Activated CD8-positive, alpha-beta memory T cell treated with anti-CD3 and anti-CD28 coated beads, Interleukin-2, amount 50 U/mL, for 1 hour (primary cell): Measurements from ENCODE around the gene PPIF.
"Not testable (repeated sequence)": the region's sequence is repeated elsewhere in the genome, so short reads cannot be mapped to it uniquely, and the experiment has no call there.

Experiments used
- DNase-seq: peaks from one replicate; pipeline ENCODE4 v3.0.0-alpha.2; 2020; ENCODE audit errors: extremely low read depth

The PPIF gene

GRCh38 chr10:79331709-79332108, 15.6 kb upstream of the PPIF start:
- DNase-seq: no peak

DNA sequence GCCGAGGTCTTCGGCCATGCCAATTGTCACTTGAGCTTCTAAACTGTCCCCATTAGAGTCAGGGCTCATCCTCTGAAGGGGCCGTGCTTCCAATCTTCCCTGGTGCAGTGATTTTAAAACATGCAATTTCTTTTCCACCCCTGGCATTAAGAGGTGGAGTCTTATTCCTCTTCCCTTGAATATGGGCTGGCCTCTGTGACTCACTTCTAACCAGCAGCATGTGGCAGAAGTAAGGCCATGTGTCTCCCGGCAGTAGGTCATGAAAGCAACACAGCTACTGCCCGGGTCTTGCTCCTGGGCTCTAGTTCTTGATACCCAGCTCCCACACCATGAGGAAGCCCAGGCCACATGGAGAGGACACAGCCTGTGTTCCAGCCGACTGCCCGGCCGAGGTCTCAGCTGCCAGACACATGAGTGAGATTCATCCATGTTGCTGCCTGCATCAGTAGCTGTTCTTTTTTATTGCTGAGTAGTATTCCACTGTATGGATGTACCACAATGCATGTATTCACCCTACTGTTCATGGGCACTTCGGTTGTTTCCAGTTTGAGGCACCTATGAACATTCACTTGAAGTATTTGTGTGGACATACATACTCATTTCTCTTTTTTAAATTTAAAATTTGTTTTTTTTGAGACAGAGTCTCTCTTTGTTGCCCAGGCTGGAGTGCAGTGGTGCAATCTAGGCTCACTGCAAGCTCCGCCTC, 14.5 kb upstream of the PPIF start:
- not testable (repeated sequence) for DNase-seq

- DNase-seq: no peak
These were observed 13.8 kb upstream of the PPIF start for GRCh38 chr10:79333513-79333912.

DNA sequence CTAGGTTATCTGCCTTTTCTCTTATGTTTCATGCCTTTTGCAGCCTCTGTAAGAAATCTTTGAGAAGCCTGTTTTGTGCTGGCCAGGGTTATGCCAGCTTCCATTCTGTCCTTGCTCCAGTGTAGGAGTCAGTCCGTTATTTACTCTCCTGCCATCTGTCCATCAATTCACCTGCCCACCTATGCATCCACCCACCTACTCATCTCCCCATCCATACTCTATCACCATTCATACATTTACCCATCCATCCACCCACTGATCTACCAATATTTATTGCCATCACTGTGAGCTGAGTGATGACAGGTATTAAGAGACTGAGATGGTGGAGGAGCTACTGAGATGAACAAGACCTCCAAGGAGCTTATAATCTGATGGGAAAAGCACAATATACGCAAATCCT, 12.7 kb upstream of the PPIF start:
- DNase-seq: no peak

DNA sequence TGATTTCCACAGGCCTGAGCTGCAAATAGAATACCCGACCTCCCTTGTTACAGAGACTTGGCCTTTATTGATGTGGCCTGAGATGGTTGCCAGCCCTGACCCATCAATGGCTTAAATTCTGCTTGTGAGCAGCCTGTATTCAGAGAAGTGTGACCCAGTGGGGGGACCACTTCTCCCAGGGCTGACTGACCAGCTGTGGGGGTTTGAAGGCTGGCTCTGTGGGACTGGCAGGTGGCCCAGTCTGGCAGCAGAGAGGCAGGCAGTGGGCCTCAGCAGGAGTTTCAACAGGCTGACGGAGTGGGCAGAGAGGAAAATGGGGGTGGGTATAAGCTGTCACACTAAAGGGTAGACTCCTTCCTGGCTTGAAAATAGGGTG, 12.2 kb upstream of the PPIF start:
- DNase-seq: no peak

DNA sequence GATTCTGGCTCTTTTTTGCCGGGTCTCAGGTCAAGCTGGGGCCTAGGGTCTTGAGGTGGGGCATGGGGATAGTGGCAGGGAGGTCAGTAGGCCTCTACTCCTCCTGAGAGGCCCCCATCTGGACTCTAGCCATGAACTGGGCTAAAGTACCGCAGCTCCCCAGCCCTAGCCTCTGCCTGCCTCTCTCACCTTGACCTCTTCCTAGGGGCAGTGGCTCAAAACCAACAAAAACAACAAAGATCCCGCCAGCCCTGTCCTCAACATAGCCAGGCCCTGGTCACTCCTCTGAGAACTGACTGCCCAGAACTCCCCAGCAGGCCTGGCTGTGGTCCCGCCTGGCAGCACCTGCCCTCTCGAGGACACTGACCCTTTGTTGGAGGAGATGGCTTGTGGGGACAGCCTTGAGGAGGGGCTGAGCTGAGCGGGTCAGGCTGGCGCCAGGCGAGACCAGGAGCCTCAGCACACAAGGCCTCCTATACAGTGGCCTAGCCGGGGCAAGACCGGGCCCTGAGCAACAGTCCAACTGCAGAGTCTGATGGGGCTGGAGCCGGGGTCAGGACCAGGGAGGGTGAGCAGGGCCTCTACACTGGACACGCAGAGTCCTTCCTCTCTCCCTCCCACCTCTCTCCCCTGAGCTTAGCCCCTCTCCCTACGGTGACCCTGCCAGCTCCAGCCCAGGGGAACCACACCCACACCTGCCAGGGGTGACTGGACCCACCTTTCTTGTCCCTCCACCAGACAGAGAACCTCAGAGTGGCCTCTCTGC, 11.6 kb upstream of the PPIF start:
- no peak for DNase-seq

DNA sequence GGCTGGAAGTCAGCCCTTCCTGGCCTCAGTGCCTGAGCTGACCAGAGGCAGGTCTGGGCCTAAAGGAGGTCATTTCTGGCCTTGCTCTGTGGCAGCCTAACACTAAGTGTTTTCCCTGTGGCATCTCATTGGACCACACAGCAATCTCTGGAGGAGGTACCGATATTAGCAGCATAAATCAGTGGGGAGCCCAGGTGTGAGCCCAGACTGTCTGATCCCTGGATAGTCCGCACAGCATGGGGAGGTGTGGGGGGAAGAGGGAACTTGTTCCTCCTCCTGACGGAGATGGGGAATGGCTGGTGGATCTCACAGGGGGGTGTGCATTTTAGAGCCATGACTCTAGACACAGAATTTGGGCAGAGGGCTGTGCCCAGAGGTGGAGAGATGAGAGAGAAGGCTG, 11.0 kb upstream of the PPIF start:
- DNase-seq: no peak

- no peak for DNase-seq
These were observed 10.5 kb upstream of the PPIF start for GRCh38 chr10:79336739-79337138.

DNA sequence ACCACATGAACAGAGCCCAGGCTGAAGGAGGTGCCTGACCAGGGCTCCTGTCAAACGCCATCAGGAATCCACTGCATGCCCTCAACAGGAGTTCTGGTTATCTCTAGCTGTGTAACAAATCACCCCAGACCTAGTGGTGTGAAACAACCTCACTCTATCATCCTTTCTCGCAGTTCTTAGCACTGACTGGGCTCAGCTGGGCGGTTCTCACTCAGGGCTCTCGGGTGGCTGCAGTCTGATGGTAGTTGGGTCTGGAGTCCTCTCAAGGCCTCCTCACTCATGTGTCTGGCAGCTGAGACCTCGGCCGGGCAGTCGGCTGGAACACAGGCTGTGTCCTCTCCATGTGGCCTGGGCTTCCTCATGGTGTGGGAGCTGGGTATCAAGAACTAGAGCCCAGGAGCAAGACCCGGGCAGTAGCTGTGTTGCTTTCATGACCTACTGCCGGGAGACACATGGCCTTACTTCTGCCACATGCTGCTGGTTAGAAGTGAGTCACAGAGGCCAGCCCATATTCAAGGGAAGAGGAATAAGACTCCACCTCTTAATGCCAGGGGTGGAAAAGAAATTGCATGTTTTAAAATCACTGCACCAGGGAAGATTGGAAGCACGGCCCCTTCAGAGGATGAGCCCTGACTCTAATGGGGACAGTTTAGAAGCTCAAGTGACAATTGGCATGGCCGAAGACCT, 9.3 kb upstream of the PPIF start:
- not testable (repeated sequence) for DNase-seq

GRCh38 chr10:79339266-79339665, 8.0 kb upstream of the PPIF start:
- no peak for DNase-seq

DNA sequence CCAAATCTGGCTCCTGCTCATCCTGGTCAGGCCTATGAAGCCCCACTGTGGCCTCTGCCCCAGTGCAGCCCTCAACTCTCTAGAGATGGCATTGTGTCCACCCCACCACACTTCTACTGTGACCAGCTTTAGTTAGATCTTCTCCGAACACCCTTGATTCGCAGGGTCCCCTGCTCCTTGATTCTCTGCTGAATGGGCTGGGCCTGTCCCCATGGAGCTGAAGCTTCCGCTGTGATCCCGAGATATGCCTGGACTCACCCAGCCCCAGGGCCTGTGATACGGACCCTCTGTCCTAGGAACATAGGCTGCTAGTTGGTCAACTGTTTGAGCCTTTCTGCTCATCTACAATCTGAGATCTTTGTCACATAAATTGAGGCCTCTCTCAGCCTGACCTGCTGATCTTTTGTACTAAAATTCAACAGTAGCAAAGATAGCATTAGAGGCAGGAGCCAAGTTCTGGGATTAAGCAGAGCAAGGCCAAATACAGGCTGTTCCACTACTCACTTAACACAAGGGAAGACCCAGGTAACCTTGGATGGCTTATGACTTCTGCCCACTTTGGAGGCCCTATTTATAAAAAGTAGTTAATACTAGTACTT, 6.5 kb upstream of the PPIF start:
- DNase-seq: no peak

GRCh38 chr10:79342295-79342761, 4.9 kb upstream of the PPIF start:
- no peak for DNase-seq

DNA sequence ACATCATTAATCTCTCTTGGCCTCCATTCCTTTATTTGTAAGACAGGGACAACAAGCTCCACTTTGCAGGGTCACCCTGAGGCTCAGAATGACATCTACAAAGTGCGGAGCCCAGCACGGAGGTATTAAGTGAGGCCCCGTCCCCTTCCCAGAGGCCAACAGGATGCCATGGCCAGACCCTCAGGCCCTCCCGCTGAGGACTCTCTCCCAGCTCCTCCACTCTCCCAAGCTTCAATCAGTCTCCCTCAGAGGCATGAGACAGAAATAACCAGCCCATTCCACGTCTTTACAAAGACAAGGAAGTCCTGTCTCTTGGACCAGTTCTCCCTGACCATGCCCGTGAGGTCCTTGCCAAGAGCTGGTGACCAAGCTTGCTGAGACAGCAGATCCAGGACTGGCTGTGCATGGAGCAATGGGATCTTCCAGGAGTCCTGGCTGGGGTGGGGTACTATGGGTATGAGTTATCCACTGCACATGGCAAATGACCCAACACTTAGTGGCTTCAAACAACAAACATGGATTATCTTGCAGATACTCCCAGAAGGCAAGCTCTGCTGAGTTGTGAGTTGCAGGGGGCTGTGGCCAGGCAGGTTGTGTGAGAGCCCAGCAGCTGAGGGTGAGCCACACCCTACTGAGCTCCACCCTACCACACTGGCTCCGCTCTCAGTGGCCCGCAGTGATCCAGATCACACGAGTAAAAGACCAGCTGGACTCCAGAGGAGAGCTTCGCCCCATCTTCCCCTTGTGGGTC, 4.3 kb upstream of the PPIF start:
- no peak for DNase-seq

GRCh38 chr10:79344502-79345195, 2.6 kb upstream of the PPIF start:
- no peak for DNase-seq

DNA sequence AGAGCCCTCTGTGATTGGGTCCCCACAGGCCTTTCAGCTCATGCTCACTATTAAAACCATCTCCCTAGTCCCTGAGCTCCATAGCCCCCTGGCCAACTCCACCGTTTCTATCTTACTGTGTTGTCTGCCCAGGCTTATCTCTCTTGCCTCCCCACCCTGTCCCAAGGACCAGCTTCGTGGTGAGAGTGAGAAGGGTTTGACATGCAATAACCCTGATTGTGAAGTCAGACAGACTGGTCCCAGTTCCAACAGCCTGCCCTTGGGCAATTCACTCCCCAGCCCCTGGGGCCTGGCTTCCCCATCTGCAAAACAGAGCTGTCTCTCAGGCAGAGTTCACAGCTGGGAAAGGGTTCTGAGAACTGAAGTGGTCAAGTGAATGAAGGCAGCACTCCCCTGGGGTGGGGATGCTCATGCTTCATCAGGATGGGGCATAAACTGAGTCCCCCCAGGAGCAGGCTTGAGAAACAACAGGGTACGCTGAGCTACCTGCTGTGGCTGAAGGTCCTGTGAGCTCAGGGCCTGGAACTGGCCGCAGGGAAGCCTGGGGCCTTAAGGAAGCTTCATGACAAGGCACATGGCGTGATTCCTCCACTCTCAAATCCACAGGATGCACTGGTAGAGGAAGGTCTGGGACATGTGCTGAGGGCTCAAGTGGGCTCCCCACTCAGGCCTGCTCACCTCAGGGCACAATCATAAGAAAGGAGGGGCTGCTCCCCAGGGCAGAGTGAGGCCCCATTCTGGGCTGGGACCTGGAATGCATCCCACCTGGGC, 1.8 kb upstream of the PPIF start:
- DNase-seq: no peak

DNA sequence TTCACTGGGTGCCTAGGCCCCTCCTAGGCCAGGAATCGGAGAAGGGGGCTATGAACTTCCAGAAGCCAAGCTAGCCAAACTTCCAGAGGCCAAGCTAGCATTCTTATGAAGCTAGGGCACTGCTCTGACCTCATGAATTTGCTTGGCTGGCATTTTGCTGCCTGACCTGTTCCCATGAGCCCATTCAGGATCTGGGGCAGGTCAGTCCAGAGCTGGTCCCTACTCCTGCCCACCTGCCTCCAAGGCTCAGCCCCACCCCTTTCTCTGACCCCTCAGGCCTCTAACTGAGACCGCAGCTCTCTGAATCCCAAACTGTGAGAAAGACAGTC, 1.3 kb upstream of the PPIF start:
- no peak for DNase-seq

DNA sequence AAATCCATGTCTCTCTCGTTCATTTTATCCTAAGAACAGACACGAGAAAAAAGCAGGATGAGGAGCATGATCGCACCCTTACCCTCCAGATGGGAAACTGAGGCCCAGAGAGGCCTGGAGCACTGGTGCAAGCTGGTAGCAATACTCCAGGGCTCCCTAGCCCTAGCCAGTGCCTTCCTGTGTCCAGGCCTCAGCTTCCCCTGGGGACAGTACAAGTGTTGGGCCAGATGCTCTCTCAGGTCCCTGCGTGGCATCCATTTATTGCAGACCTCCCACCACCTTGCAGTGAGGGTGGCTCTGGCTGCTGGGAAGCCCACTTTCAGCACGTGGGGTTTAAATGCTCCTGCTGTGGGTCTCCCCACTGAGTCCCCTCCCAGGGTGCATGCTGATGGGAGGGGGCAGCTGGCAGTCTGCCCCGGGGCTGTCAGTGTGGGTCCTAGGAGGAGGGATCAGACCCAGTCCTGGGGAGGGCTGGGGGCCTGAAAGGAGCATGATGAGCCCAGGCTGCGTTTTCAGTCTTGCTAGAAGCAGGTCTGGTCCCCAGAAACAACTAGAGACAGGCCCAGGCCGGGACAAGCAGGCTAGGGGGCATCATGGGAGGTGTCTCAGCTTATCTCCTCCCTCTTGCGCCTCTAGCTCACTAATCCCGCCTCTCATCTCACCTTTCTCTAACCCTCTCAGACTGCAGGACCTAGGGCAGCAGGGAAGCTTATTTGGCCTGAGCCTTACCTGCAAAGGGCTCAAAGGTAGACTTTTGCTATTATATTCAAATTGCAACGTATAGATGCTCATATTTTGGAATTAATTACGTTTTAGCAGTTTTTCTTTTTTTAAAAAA, 662 bp upstream of the PPIF start:
- DNase-seq: no peak

DNA sequence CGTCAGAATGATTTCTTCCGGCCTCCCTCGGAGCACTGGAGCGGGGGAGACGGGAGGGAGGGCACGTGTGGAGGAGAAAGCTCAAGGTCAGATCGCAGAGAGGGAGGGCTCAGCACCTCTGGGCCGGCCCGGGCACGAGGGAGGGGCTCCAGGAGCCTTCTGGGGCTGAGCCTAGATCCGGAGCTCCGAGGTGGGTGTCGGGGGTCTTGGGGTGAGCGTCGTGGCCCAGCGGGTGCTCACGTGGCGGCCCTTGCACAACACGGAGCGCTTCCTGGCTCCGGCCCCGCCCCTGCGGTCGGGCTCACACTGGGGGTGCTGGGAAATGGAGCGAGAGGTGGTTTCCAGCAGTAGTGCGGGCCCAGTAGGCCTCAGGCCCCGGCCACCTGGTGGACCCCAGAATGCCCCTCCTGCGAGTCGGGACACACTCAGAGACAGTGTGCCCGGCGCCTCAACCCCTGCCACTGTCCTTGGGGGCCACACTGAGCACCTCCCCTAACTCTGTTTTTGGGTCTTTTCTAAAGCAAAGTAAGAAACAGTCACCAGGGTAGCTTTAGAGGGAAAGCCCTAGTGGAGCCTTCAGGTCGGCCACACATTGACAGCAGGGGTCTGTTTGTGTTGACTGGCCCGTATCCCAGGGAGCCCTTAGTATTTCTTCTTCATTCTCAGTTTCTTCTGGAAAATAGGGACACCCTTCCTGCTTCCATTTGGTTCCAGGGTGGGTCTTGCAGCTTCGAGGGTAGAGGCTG, 798 bp downstream of the PPIF start:
- no peak for DNase-seq

GRCh38 chr10:79348640-79348988, 1.3 kb downstream of the PPIF start:
- no peak for DNase-seq
